Stimulated activated CD8-positive, alpha-beta memory T cell treated with anti-CD3 and anti-CD28 coated beads, Interleukin-12 subunit alpha, Interleukin-12 subunit beta, amount 100 ng/mL, for 1 hour (primary cell): ENCODE data around the gene SLC6A3.

Source experiments
- DNase-seq: peaks from one replicate; pipeline ENCODE4 v3.0.0-alpha.2; 2020; ENCODE audit warnings: low read depth

The SLC6A3 gene

GRCh38 chr5:1420211-1421195 lies 24.7 kb downstream of the SLC6A3 start:
- no peak for DNase-seq

DNA sequence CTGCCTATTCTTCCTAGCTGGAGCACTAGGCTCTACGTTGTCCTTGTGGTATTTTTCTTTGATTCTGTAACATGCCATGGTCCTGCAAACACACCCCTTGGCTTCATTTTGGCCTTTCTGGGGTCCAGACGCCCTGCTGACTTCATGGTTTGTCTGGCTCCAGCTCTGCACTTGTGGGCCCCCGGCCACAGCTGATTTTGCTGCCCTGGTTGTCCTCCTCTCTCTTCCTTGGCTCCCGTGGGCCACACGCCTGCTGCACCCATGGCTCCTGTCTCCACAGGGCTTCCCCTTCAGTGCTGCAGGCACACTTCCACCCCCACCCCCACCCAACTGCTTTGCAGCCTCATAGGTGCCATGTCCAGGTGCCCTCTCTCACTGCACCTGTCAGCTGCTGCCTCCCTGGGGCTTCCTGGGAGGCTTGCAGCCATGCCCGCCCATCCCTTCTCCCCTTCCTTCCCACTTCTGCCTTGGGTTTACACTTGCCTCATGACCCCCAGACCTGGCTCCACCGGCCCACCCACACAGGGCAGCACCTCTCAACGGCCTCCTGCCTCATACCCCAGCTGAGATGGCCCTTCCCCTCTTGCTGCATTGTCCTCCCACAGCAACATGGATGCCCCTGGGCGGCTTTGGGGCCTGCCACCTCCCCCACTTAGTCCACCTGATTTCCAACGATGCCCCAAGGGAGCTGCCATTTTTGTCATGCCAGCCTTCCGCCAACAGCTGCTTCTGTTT lies 25.6 kb downstream of the SLC6A3 start:
- DNase-seq = no peak

- no peak for DNase-seq
These were observed 26.3 kb downstream of the SLC6A3 start for GRCh38 chr5:1418921-1419280.

DNA sequence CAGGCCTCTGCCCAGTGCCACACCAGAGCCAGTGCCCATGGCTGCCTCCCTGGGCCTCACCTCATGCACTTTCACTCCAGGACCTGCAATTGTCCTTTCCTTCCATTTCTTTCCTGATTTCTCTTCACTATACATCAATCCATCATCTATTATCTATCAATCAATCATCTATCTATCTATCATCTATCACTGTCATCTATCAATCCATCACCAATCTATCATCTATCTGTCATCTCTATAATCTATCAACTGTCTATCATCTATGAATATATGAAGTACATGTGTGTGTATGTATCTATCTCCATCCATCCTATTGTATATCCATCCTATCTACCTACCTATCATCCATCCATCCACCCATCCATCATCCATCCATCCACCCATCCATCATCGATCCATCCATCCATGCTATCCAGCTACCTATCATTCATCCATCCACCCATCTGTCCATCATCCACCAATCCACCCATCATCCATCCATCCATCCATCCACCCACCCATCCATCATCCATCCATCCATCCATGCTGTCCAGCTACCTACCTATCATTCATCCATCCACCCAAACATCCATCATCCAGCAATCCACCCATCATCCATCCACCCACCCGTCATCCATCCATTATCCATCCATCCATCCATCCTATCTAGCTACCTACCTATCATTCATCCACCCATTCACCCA lies 26.9 kb downstream of the SLC6A3 start:
- no peak for DNase-seq

DNA sequence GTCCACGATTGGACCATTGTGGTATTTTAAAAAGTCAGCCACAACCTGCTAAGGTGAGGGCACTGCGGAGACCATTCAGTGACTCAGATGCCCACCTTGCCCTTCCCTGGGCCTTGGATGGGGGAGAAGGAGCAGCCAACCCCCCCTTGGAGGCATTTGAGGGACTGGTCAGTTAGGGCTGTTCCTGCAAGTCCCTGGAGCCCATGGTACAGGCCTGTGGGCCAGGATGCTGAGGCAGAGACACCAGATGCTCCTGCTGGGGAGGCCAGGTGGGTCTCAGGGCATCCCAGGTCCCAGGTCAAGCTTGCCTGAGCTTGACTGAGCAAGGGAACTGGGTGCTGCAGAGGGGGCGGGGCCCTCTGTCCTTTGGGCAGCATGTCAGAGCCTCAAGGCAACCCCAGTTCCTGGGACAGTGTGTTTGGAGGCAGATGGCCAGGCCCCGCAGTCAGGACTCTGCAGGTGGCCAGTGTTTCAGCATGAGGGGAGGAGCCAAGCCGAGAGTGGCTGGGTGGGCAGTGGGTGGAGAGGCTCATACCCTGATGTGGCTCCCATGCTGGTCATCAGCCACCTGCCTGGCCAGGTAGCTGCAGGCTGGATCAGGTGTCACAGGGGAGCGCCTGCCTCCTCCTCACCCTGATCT lies 27.5 kb downstream of the SLC6A3 start:
- no peak for DNase-seq

DNA sequence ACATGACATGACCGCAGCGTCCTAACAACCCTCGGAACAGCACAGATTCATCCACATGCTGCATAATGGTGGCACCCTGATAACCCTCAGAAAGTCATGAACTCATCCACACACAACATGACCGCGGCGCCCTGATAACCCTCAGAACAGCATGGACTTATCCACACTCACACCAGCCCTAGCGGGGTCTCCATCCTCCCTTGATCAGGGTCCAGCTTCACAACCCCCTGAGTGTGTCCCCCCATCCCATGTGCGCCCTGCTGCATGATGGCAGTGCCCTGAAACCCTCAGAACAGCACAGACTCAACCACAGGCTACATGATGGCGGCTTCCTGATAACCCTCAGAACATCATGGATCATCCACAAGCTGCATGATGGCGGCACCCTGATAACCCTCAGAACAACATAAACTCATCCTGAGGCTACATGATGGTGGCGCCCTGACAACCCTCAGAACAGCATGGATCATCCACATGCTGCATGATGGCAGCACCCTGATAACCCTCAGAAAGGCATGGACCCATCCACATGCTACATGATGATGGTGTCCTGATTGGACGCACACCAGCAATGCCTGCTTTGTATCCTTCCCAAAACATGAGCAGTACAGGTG lies 28.3 kb downstream of the SLC6A3 start:
- no peak for DNase-seq

GRCh38 chr5:1415626-1416360 lies 29.4 kb downstream of the SLC6A3 start:
- no peak for DNase-seq

DNA sequence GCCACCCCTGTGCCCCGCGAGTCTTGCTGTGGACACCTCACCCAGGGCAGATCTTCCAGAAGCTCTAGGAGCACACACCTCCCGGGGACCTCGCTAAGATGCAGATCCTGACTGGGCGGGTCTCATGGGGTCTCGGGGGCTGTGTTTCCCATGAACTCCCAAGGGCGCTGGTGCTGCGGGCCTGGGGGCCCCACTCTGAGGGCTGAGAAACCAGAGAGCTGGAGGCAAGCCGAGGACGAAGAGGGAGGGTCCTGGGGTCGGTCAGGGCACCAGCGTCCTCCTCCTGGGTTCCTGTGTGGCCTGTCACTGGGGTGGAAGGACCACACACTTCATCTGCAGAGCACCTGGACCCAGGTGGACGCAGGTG lies 30.2 kb downstream of the SLC6A3 start:
- DNase-seq = no peak

DNA sequence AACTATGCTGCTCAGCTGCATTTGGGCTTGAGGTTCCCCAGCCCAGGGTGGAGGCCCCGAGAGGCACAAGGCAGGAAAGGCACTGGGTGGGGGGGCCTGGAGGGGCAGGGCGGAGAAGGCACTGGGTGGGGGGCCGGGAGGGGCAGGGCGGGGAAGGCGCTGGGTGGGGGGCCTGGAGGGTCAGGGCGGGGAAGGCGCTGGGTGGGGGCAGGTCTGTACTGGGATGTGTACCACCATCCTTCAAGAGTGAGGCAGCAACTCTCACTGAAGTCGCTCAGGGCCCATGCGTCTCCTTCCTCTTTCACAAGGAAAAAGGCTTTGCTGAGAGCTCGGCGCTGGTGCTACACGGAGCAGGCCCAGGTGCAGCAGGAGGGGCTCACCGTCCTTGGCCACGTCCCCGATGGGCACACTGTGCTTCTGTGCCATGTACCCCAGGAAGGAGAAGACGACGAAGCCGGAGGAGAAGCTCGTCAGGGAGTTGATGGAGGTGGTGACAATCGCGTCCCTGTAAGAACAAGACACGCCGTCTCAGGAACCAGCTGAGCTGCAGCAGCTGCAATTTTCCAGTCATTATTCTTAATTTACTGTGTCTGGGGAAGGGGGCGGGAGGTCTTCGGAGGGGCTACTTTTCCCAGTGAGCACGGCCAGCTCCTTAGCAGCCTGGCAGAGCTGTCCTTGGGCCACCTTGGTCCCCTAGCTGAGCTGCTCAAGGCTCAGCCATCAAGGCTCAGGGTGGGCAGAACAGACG lies 30.8 kb downstream of the SLC6A3 start:
- no peak for DNase-seq

GRCh38 chr5:1413611-1414241 lies 31.5 kb downstream of the SLC6A3 start:
- DNase-seq = no peak

DNA sequence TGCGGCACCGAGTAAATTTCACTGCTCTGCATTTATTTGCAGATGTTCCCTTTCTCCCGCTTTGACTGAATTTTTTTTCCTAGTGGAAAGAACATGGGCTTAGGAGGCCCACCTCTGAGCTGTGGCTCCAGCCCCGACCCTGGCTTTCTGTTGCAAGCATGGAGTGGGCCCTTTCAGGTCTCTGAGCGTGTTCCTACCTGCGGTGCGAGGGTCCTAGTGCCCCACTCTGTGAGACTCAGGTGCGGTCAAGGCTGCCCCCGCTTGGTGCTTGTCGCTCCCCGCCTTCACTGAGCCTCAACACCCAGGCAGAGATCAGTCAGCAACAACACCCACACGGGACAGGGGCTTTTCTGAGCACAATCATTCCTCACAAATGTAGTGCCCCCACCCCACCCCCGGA lies 32.0 kb downstream of the SLC6A3 start:
- no peak for DNase-seq

DNA sequence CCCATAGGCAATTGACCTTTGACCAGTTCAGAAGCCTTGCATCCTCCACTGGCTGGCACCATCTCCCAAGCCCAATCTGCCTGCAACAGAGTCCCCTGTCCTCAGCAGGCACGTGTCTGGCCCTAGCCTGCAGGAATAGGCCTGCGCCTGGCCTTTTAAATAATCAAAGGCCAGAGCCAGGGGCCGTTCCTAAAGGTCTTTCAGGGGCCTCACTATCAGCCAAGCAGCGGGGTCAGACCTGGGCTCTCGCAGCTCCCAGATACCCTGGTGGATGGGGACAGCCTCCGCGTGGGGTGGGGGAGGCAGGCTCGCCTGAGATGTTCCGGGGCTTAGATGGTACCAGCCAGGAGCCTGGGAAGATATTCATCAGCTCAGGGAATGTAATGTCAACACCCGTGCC lies 32.6 kb downstream of the SLC6A3 start:
- DNase-seq = no peak

- DNase-seq = no peak
These were observed 33.1 kb downstream of the SLC6A3 start for GRCh38 chr5:1412163-1412562.

DNA sequence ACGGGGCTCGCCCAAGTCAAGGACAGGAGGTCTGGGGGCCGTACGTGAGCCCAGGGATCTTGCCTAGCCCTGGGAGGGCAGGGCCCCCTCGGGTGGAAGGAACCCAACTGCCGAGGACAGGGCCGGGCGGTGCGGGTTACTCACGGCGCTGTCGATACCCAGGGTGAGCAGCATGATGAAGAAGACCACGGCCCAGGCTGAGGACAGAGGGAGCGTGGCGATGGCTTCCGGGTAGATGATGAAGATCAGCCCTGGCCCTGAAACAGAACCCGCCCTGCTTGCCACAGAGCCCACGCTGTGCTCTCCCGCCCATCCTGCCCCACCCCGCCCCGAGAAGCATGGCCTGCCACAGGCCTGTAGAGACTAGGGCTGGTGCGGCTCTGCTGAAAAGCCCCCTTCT lies 34.1 kb downstream of the SLC6A3 start:
- DNase-seq = no peak

DNA sequence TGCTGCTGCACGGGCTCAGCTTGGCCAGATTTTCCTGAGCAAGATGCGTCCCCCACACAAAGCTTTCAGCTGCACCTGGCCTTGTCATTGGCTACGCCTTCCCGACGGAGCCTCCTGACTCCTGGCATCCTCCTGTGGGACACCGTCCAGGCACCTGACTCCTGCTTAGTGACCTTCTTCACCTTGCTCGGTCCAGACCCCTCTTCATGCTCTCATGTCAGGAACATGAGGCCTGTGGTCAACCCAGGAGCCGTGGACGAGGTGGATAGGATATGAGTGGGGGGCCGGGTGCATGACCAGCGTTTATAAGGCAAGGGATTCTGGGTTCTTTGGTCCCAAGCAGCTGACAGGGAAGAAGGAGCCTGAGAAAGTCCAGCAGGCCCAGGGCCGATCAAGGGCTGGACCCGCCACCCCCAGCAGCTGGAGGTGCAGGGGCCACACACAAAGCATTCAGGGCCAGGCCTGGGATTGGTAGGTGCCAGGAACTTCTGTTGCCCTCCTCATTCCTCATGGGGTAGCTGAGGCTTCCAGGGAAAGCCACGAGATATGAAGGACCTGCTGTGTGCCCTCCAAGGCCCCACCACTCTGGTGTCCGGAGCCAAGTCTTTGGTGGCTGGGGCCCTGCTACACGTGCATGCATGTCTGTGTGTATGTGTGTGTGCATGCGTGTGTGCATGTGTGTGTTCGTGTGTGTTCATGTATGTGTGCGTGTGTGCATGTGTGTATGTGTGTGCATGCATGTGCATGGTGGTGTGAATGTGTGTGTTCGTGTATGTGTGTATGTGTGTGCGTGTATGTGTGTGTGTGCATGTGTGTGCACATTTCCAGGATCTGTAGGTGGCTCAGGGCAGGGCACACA lies 34.9 kb downstream of the SLC6A3 start:
- DNase-seq = no peak

GRCh38 chr5:1409381-1410110 lies 35.7 kb downstream of the SLC6A3 start:
- no peak for DNase-seq

DNA sequence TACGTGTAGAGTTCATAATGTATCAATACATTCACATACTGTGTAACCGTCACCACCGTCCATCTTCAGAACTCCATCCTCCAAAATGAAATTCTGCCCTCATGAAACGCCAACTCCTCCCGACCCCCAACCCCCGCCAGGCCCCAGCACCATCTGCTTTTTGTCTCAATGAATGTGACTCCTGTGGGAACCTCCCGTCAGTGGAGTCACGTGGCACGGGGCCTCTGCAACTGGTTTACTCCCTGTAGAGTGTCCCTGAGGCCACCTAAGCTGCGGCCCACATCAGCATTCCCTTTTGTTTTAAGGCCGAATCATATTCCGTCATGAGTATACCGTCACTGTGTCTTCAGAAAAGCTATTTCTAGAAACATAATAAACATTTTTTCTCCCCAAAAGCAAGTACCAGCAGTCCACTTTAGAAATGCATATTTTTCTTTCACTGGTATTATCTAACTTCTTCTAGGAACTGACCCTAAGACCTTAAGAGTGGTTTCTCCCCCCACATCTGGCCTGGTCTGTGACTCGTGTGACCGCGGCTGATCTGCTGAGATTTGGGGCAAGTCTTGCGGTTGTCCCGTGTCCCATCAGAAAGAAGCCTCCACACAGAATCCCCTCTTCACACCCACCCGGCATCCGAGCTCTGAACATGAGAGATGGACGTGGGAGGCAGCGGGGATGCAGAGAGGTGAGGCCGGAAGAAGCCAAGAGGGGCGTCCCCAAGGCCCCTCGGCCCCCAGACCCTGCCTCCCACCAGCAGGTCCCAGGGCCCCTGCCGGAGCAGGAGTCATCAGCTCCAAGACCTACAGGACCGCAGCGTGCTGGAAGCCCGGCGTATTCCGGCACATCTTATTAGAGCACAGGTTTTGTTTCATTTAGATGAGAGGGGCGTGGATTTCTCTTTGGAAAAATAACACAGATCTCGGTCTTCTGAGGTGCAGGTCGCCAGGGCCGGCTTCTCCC lies 38.3 kb downstream of the SLC6A3 start:
- DNase-seq = no peak
